ENCODE measurements around the gene TMEM140.

DNA sequence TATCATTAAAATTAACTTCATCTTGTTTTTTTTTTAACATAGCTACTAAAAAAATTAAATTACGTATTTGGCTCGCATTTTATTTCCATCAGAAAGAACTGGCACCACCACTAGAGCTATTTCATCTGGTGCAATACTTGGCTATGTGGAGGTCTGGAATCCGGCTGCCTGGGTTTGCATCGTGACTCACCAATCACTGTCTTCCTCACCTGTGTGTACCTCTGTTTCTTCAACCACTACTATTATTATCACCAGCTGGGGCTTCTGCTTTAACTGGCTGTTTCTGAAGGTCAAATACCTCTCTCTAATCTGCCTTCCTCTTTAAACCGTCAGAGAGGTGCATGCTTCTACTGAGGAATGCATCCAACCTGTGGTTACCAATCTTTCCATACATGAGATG, 57.0 kb downstream of the TMEM140 start:
- TF ChIP-seq ELK3 (CRISPR knock-in tag; IDR thresholded peaks at IDR 0.05), result no peak
- TF ChIP-seq BRD9 (IDR thresholded peaks at IDR 0.05; ENCODE audit: low read depth, partially characterized antibody), result no peak
- TF ChIP-seq CTCF (IDR thresholded peaks at IDR 0.05 in 2 of 3, conservative IDR thresholded peaks at IDR 0.05 in 1 of 3; ENCODE audit: insufficient read depth in 2 of 3, low read depth in 1 of 3, low read length in 3 of 3), result no peak
- no peak for TF ChIP-seq ZNF696 (CRISPR knock-in tag; conservative IDR thresholded peaks at IDR 0.05)
- no peak for TF ChIP-seq SP2 (IDR thresholded peaks at IDR 0.05; ENCODE audit: extremely low read depth, low read depth, low read length, poor library complexity, severe bottlenecking)
- TF ChIP-seq FOS (IDR thresholded peaks at IDR 0.05; ENCODE audit: extremely low read depth, insufficient read length), result no peak
- TF ChIP-seq ZNF140 (CRISPR knock-in tag; IDR thresholded peaks at IDR 0.05), result no peak
- TF ChIP-seq, protein P1, sequence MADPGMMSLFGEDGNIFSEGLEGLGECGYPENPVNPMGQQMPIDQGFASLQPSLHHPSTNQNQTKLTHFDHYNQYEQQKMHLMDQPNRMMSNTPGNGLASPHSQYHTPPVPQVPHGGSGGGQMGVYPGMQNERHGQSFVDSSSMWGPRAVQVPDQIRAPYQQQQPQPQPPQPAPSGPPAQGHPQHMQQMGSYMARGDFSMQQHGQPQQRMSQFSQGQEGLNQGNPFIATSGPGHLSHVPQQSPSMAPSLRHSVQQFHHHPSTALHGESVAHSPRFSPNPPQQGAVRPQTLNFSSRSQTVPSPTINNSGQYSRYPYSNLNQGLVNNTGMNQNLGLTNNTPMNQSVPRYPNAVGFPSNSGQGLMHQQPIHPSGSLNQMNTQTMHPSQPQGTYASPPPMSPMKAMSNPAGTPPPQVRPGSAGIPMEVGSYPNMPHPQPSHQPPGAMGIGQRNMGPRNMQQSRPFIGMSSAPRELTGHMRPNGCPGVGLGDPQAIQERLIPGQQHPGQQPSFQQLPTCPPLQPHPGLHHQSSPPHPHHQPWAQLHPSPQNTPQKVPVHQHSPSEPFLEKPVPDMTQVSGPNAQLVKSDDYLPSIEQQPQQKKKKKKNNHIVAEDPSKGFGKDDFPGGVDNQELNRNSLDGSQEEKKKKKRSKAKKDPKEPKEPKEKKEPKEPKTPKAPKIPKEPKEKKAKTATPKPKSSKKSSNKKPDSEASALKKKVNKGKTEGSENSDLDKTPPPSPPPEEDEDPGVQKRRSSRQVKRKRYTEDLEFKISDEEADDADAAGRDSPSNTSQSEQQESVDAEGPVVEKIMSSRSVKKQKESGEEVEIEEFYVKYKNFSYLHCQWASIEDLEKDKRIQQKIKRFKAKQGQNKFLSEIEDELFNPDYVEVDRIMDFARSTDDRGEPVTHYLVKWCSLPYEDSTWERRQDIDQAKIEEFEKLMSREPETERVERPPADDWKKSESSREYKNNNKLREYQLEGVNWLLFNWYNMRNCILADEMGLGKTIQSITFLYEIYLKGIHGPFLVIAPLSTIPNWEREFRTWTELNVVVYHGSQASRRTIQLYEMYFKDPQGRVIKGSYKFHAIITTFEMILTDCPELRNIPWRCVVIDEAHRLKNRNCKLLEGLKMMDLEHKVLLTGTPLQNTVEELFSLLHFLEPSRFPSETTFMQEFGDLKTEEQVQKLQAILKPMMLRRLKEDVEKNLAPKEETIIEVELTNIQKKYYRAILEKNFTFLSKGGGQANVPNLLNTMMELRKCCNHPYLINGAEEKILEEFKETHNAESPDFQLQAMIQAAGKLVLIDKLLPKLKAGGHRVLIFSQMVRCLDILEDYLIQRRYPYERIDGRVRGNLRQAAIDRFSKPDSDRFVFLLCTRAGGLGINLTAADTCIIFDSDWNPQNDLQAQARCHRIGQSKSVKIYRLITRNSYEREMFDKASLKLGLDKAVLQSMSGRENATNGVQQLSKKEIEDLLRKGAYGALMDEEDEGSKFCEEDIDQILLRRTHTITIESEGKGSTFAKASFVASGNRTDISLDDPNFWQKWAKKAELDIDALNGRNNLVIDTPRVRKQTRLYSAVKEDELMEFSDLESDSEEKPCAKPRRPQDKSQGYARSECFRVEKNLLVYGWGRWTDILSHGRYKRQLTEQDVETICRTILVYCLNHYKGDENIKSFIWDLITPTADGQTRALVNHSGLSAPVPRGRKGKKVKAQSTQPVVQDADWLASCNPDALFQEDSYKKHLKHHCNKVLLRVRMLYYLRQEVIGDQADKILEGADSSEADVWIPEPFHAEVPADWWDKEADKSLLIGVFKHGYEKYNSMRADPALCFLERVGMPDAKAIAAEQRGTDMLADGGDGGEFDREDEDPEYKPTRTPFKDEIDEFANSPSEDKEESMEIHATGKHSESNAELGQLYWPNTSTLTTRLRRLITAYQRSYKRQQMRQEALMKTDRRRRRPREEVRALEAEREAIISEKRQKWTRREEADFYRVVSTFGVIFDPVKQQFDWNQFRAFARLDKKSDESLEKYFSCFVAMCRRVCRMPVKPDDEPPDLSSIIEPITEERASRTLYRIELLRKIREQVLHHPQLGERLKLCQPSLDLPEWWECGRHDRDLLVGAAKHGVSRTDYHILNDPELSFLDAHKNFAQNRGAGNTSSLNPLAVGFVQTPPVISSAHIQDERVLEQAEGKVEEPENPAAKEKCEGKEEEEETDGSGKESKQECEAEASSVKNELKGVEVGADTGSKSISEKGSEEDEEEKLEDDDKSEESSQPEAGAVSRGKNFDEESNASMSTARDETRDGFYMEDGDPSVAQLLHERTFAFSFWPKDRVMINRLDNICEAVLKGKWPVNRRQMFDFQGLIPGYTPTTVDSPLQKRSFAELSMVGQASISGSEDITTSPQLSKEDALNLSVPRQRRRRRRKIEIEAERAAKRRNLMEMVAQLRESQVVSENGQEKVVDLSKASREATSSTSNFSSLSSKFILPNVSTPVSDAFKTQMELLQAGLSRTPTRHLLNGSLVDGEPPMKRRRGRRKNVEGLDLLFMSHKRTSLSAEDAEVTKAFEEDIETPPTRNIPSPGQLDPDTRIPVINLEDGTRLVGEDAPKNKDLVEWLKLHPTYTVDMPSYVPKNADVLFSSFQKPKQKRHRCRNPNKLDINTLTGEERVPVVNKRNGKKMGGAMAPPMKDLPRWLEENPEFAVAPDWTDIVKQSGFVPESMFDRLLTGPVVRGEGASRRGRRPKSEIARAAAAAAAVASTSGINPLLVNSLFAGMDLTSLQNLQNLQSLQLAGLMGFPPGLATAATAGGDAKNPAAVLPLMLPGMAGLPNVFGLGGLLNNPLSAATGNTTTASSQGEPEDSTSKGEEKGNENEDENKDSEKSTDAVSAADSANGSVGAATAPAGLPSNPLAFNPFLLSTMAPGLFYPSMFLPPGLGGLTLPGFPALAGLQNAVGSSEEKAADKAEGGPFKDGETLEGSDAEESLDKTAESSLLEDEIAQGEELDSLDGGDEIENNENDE (IDR thresholded peaks at IDR 0.05; ENCODE audit: low read depth, low read length), result no peak
- no peak for TF ChIP-seq CREM (IDR thresholded peaks at IDR 0.05; ENCODE audit: low read depth)
- TF ChIP-seq MNT (conservative IDR thresholded peaks at IDR 0.05), result no peak
- TF ChIP-seq MXI1 (IDR thresholded peaks at IDR 0.05; ENCODE audit: low read depth, low read length), result no peak
- TF ChIP-seq ZNF3 (CRISPR knock-in tag; IDR thresholded peaks at IDR 0.05), result no peak

Data from K562 (cell line).